Osteoblast (primary cell): ENCODE measurements around the gene CPED1. TPM values are rescaled to one million over a fixed set of nuclear protein-coding genes. Genes with fewer than 3 reads are reported as not detected.

Experiments
- DNase-seq: peaks from one replicate; pipeline ENCODE4 v3.0.0; 2011; ENCODE audit warnings: low spot score, mixed read lengths; ENCODE audit not compliant: insufficient read length; ENCODE audit errors: missing footprints
- H2AFZ ChIP-seq: 2 replicates; pipeline ENCODE4 v1.6.0; 2011; ENCODE audit warnings: mild to moderate bottlenecking, low read length
- H3K27ac ChIP-seq: 2 replicates; pipeline ENCODE4 v1.5.1; 2011; ENCODE audit warnings: mild to moderate bottlenecking, low read depth, low read length, moderate library complexity
- H3K27me3 ChIP-seq: 2 replicates; pipeline ENCODE4 v1.6.0; 2012; ENCODE audit warnings: mild to moderate bottlenecking, control low read depth, inconsistent platforms, low read length, moderate library complexity; ENCODE audit not compliant: insufficient read depth
- H3K36me3 ChIP-seq: 2 replicates; pipeline ENCODE4 v1.5.1; 2011; ENCODE audit warnings: mild to moderate bottlenecking, low read length, control low read depth, moderate library complexity; ENCODE audit not compliant: insufficient read depth
- H3K4me1 ChIP-seq: 2 replicates; pipeline ENCODE4 v1.5.1; 2011; ENCODE audit warnings: mild to moderate bottlenecking, low read length, control low read depth, moderate library complexity; ENCODE audit not compliant: insufficient read depth
- H3K4me2 ChIP-seq: 2 replicates; pipeline ENCODE4 v1.6.0; 2011; ENCODE audit warnings: mild to moderate bottlenecking, low read length; ENCODE audit not compliant: insufficient read depth
- H3K4me3 ChIP-seq: fragments of 200-600 bp; sonication (generic); 3 replicates; pipeline ENCODE4 v1.5.1; 2012; ENCODE audit warnings: mild to moderate bottlenecking, low read length, inconsistent platforms; ENCODE audit not compliant: insufficient read depth
- H3K79me2 ChIP-seq: 2 replicates; pipeline ENCODE4 v1.6.0; 2012; ENCODE audit warnings: mild to moderate bottlenecking, low read length, control low read depth, inconsistent platforms; ENCODE audit not compliant: insufficient read depth
- H3K9me3 ChIP-seq: 2 replicates; pipeline ENCODE4 v1.5.1; 2011; ENCODE audit warnings: low read depth, low read length, control low read depth
- H4K20me1 ChIP-seq: 2 replicates; pipeline ENCODE4 v1.6.0; 2012; ENCODE audit warnings: mild to moderate bottlenecking, low read length, control low read depth; ENCODE audit not compliant: insufficient read depth
- CTCF ChIP-seq: IDR thresholded peaks from 2 replicates; pipeline ENCODE4 v1.5.1; 2011; ENCODE audit warnings: mild to moderate bottlenecking, low read depth, low read length, moderate library complexity; ENCODE audit errors: extremely low read depth
- total RNA-seq: library from RNA; depleted of rRNA; stranded (reverse); fragments of >200 nt; gene quantifications from 2 replicates; pipeline ENCODE4 v1.2.3, GENCODE V29; 2012

CPED1 gene
- total RNA-seq, 1 donor: 30.8 TPM

DNA sequence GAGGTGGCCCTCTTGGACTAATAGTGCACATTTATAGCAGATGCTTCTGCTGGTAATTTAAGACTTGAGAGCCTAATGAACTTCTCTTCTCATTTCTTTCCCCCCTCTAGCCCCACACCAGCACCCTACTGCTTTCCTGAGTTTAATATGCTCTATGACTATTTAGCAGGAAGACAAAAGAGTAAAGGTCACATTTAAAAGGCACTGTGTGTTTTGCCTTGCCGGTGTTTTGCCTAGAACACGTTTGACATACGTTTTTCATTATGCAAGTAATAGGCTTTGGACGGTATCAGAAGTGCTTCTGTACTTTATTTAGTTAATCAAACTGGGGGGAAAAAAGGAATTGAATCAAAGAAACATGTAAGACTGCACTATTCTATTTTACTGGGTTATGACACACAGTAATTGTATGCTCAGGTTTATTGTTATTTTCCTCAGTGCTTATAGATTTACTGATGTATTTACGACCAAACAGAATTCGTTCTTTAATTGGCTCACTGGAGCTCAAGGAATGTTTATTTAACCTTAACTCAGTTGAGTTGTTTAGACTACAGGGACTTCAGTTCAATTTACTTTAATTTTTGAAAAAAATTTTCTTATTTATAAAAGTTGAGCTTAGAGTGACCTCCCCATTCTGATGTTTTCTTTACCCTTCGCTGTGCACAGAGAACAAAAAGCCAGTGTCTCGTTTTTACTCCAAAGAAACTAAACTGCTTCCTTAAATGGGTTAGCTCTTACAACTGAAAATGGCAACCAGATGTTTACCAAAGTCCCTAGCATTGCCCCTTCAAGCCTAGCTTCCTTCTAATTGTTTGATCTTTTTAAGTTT, 35.4 kb downstream of the CPED1 start:
- Histone ChIP-seq H3K4me1 (peaks cover 39% of the 10 kb centered on the region), H3K4me2 (peak overlapping the region; percentile 80), H3K36me3 (no peaks in the 10 kb centered on the region), H4K20me1 (no peaks in the 10 kb centered on the region), H3K79me2 (peaks cover 12% of the 10 kb centered on the region), H3K27ac (peak overlapping the region; percentile 29), H3K27me3 (no peaks in the 10 kb centered on the region), H2AFZ (peak overlapping the region; percentile 79), H3K4me3 (peak overlapping the region; percentile 39), H3K9me3 (no peaks in the 10 kb centered on the region)
- TF ChIP-seq CTCF: no peak
- no peak for DNase-seq

- Histone ChIP-seq H3K79me2 (peaks cover 12% of the 10 kb centered on the region), H3K36me3 (no peaks in the 10 kb centered on the region), H3K4me2 (peak overlapping the region; percentile 80), H3K4me3 (peak overlapping the region; percentile 39), H2AFZ (peak overlapping the region; percentile 79), H3K27me3 (no peaks in the 10 kb centered on the region), H3K4me1 (peaks cover 34% of the 10 kb centered on the region), H3K9me3 (no peaks in the 10 kb centered on the region), H4K20me1 (no peaks in the 10 kb centered on the region), H3K27ac (peak overlapping the region; percentile 29)
- DNase-seq: no peak
- no peak for TF ChIP-seq CTCF
These were observed 36.1 kb downstream of the CPED1 start for GRCh38 chr7:121024611-121025010.

- no peak for DNase-seq
These were observed 37.6 kb downstream of the CPED1 start for GRCh38 chr7:121026159-121026558.

More at GRCh38 chr7:121026159-121026558, 37.6 kb downstream of the CPED1 start:
- peaks cover 12% of the 10 kb centered on the region for H3K79me2 ChIP-seq
- no peak for TF ChIP-seq CTCF
- H3K36me3 ChIP-seq: no peaks in the 10 kb centered on the region
- H3K4me1 ChIP-seq: peaks cover 19% of the 10 kb centered on the region
- no peaks in the 10 kb centered on the region for H3K27me3 ChIP-seq
- no peak overlapping the region for H3K27ac ChIP-seq
- H3K4me3 ChIP-seq: no peak overlapping the region
- H2AFZ ChIP-seq: no peak overlapping the region
- no peak overlapping the region for H3K4me2 ChIP-seq
- H4K20me1 ChIP-seq: no peaks in the 10 kb centered on the region
- H3K9me3 ChIP-seq: no peaks in the 10 kb centered on the region
